Tibial nerve (tissue), 4 donors: ENCODE measurements around the gene ERI3. TPM values are rescaled to one million over a fixed set of nuclear protein-coding genes. Genes with fewer than 3 reads are reported as not detected.

Experiments
- DNase-seq, 2 donors: peaks; one replicate each; pipeline ENCODE4 v3.0.0-alpha.2; 2019; ENCODE audit warnings: low spot score in 2 of 2
- H3K27ac ChIP-seq, 4 donors: fragments of 200-600 bp; sonication (generic) in 3 of 4; one replicate each; pipeline ENCODE4 v1.5.1; 2017 to 2019; ENCODE audit warnings: mild to moderate bottlenecking in 1 of 4
- H3K27me3 ChIP-seq, 2 donors: fragments of 200-600 bp; sonication (generic) in 1 of 2; one replicate each; pipeline versions ENCODE4 v1.5.1 to v1.6.0; 2017 to 2019
- H3K36me3 ChIP-seq, 3 donors: fragments of 200-600 bp; sonication (generic); one replicate each; pipeline ENCODE4 v1.5.1; 2018 to 2019
- H3K4me1 ChIP-seq, 4 donors: fragments of 200-600 bp; sonication (generic) in 3 of 4; one replicate each; pipeline ENCODE4 v1.5.1; 2017 to 2019
- H3K4me3 ChIP-seq, 4 donors: fragments of 200-600 bp; sonication (generic) in 3 of 4; one replicate each; pipeline ENCODE4 v1.5.1; 2017 to 2019; ENCODE audit warnings: mild to moderate bottlenecking in 1 of 4, moderate library complexity in 1 of 4
- H3K9me3 ChIP-seq, 4 donors: fragments of 200-600 bp; sonication (generic) in 3 of 4; one replicate each; pipeline ENCODE4 v1.5.1; 2017 to 2019
- CTCF ChIP-seq, 5 experiments: fragments of 200-600 bp in 3 of 5; fragments of 450-650 bp in 2 of 5; sonication (generic) in 3 of 5; IDR thresholded peaks; one replicate each; pipeline ENCODE4 v1.5.1; 2016 to 2019; ENCODE audit warnings: antibody characterized with exemption in 5 of 5, mild to moderate bottlenecking in 3 of 5, moderate library complexity in 2 of 5
- EP300 ChIP-seq, 2 donors: sonication (generic); formaldehyde crosslinking; IDR thresholded peaks; one replicate each; pipeline ENCODE4 v1.6.1; 2017; ENCODE audit warnings: antibody characterized with exemption in 2 of 2, mild to moderate bottlenecking in 1 of 2
- POLR2A ChIP-seq, 2 donors: fragments of 450-650 bp; IDR thresholded peaks; one replicate each; pipeline ENCODE4 v1.6.1; 2017; ENCODE audit warnings: antibody characterized with exemption in 2 of 2, mild to moderate bottlenecking in 2 of 2, moderate library complexity in 2 of 2
- WGBS, 2 donors: methylation state at CpG; one replicate each; pipeline ENCODE4 v1.1.5; 2018; 5-methylcytosine and 5-hydroxymethylcytosine counted together
- total RNA-seq, 4 donors: library from RNA; depleted of rRNA; stranded (reverse); fragments of >200 nt; gene quantifications; one replicate each; pipeline ENCODE4 v1.1.0, GENCODE V29; 2016

Gene ERI3
- total RNA-seq, 4 donors from 2014 or later = 60.1 to 82.2 (median 66.5) TPM

GRCh38 chr1:44357710-44358109 is 2.7 kb upstream of the ERI3 start:
- DNase-seq = no peak
- Histone ChIP-seq H3K4me3 (no peak overlapping the region), H3K27me3 (no peaks in the 10 kb centered on the region), H3K36me3 (no peaks in the 10 kb centered on the region), H3K27ac (no peak overlapping the region), H3K9me3 (no peaks in the 10 kb centered on the region), H3K4me1 (peaks cover 0 to 27% (median 8%) of the 10 kb centered on the region in 4 donors)
- 67 to 72% methylated on average over 4 of the region's 4 CpGs for WGBS, 2 donors
- TF ChIP-seq CTCF (IDR thresholded peaks at IDR 0.05) (no peak), EP300 (IDR thresholded peaks at IDR 0.05) (no peak), POLR2A (IDR thresholded peaks at IDR 0.05) (no peak)

GRCh38 chr1:44355582-44356305 is 687 bp upstream of the ERI3 start:
- peak overlapping the region in 1 of 4 donors; percentile 93 for H3K27ac ChIP-seq
- WGBS, 2 donors = 65 to 66% methylated on average over 12 of the region's 12 CpGs
- no peak for TF ChIP-seq POLR2A (IDR thresholded peaks at IDR 0.05)
- no peak for TF ChIP-seq CTCF (IDR thresholded peaks at IDR 0.05)
- no peak for TF ChIP-seq EP300 (IDR thresholded peaks at IDR 0.05)
- H3K4me3 ChIP-seq = peak overlapping the region in 3 of 4 donors; percentile 89 to 99 (median 90)
- peaks cover 0 to 3% (median 0%) of the 10 kb centered on the region in 3 donors for H3K36me3 ChIP-seq
- H3K4me1 ChIP-seq = peaks cover 0 to 35% (median 8%) of the 10 kb centered on the region in 4 donors
- no peak for DNase-seq
- no peaks in the 10 kb centered on the region for H3K9me3 ChIP-seq
- no peaks in the 10 kb centered on the region for H3K27me3 ChIP-seq

- no peaks in the 10 kb centered on the region for H3K9me3 ChIP-seq
- H3K27ac ChIP-seq = peak overlapping the region; percentile 66 to 93 (median 83)
Measured at GRCh38 chr1:44354268-44354839, 703 bp downstream of the ERI3 start.

GRCh38 chr1:44353604-44354003 is 1.5 kb downstream of the ERI3 start:
- H3K4me1 ChIP-seq = peaks cover 0 to 44% (median 10%) of the 10 kb centered on the region in 4 donors
- WGBS, 2 donors = 48 to 58% methylated on average over 1 of the region's 1 CpG
- no peak overlapping the region for H3K4me3 ChIP-seq

More at GRCh38 chr1:44354268-44354839, 703 bp downstream of the ERI3 start:
- H3K36me3 ChIP-seq = peaks cover 0 to 3% (median 0%) of the 10 kb centered on the region in 3 donors
- no peaks in the 10 kb centered on the region for H3K27me3 ChIP-seq
- TF ChIP-seq EP300 (IDR thresholded peaks at IDR 0.05) = no peak
- no peak for TF ChIP-seq POLR2A (IDR thresholded peaks at IDR 0.05)
- TF ChIP-seq CTCF (IDR thresholded peaks at IDR 0.05) = no peak
- no peak for DNase-seq
- 41 to 44% methylated on average over 10 of the region's 10 CpGs for WGBS, 2 donors
- peaks cover 0 to 37% (median 8%) of the 10 kb centered on the region in 4 donors for H3K4me1 ChIP-seq
- peak overlapping the region; percentile 89 to 99 (median 92) for H3K4me3 ChIP-seq

More at GRCh38 chr1:44353604-44354003, 1.5 kb downstream of the ERI3 start:
- no peak for DNase-seq
- Histone ChIP-seq H3K36me3 (peaks cover 0 to 3% (median 0%) of the 10 kb centered on the region in 3 donors), H3K27me3 (no peaks in the 10 kb centered on the region), H3K27ac (no peak overlapping the region), H3K9me3 (no peaks in the 10 kb centered on the region)
- TF ChIP-seq EP300 (IDR thresholded peaks at IDR 0.05) (no peak), POLR2A (IDR thresholded peaks at IDR 0.05) (no peak), CTCF (IDR thresholded peaks at IDR 0.05) (no peak)
